ENCODE measurements around the gene L3MBTL4.

DNA sequence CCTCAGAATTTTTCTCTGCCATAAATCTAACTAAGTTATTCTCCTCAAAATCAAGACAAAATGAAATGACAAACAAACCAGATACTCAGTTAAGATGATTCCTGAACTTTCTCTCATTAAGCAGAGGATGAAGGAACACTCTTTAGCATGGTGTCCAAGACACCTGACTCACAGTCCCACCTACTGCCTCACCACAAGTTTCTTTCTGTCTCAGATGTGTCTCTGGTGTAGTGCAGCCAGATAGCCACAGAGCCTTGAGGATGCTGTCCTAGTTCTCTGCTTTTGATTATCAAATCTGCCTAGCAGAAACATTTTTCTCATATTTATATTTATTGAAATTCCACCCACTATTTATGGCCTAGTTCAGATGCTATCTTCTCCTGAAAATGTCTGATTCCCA, 415.8 kb downstream of the L3MBTL4 start:
- TF ChIP-seq CTCF (IDR thresholded peaks at IDR 0.05 in 4 of 5, conservative IDR thresholded peaks at IDR 0.05 in 1 of 5) (no peak), POLR2A (IDR thresholded peaks at IDR 0.05) (no peak)

Measured in gastrocnemius medialis (tissue), 4 donors.